Right atrium auricular region (tissue), 2 donors: Measurements from ENCODE around the gene RNF103. TPM values are rescaled to one million over a fixed set of nuclear protein-coding genes. Genes with fewer than 3 reads are reported as not detected.

Source experiments
- DNase-seq: peaks from one replicate; pipeline ENCODE4 v3.0.0-alpha.2; 2019; ENCODE audit warnings: low spot score
- H3K27ac ChIP-seq, 2 donors: fragments of 200-600 bp; sonication (generic); 1 replicate in 1 of 2; 2 replicates in 1 of 2; pipeline ENCODE4 v1.5.1; 2016 to 2019
- H3K27me3 ChIP-seq, 2 donors: fragments of 200-600 bp; sonication (generic); one replicate each; pipeline versions ENCODE4 v1.5.1 to v1.6.0; 2017 to 2019
- H3K36me3 ChIP-seq: fragments of 200-600 bp; sonication (generic); one replicate; pipeline ENCODE4 v1.5.1; 2016
- H3K4me1 ChIP-seq, 2 donors: fragments of 200-600 bp; sonication (generic); one replicate each; pipeline versions ENCODE4 v1.5.1 to v1.6.0; 2017 to 2019
- H3K4me3 ChIP-seq, 2 donors: fragments of 200-600 bp; sonication (generic); 1 replicate in 1 of 2; 2 replicates in 1 of 2; pipeline ENCODE4 v1.5.1; 2017 to 2019; ENCODE audit warnings: mild to moderate bottlenecking in 1 of 2, moderate library complexity in 1 of 2
- H3K9me3 ChIP-seq, 2 donors: fragments of 200-600 bp; sonication (generic); one replicate each; pipeline ENCODE4 v1.5.1; 2019
- total RNA-seq, 2 donors: library from RNA; depleted of rRNA; stranded (reverse); fragments of >200 nt; gene quantifications; one replicate each; pipeline ENCODE4 v1.1.0, GENCODE V29; 2016
- TF ChIP-seq, protein P1 (sequence below), 2 donors: fragments of 200-600 bp; sonication (generic); IDR thresholded peaks; one replicate each; pipeline ENCODE4 v1.5.1; 2019; ENCODE audit warnings: antibody characterized with exemption in 2 of 2

The RNF103 gene
- total RNA-seq, 2 donors from 2014 or later = 45.3 to 61.6 TPM

DNA sequence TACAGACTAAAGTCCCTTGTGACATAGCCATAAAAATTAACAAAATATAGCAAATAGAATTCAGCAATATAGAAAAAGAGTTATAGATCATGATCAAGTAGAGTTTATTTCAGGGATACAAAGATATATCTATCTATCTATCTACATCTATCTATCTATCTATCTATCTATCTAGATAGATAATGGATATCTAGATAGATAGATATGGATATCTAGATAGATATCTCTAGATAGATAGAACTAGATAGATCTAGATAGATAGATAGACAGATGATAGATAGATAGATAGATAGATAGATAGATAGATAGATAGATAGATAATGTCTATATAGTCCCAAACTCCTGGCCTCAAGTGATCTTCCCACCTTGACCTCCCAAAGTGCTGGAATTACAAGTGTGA, 43.1 kb downstream of the RNF103 start:
- H3K27me3 ChIP-seq = no peaks in the 10 kb centered on the region
- no peak for DNase-seq
- TF ChIP-seq, protein P1, sequence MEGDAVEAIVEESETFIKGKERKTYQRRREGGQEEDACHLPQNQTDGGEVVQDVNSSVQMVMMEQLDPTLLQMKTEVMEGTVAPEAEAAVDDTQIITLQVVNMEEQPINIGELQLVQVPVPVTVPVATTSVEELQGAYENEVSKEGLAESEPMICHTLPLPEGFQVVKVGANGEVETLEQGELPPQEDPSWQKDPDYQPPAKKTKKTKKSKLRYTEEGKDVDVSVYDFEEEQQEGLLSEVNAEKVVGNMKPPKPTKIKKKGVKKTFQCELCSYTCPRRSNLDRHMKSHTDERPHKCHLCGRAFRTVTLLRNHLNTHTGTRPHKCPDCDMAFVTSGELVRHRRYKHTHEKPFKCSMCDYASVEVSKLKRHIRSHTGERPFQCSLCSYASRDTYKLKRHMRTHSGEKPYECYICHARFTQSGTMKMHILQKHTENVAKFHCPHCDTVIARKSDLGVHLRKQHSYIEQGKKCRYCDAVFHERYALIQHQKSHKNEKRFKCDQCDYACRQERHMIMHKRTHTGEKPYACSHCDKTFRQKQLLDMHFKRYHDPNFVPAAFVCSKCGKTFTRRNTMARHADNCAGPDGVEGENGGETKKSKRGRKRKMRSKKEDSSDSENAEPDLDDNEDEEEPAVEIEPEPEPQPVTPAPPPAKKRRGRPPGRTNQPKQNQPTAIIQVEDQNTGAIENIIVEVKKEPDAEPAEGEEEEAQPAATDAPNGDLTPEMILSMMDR (IDR thresholded peaks at IDR 0.05) = no peak

DNA sequence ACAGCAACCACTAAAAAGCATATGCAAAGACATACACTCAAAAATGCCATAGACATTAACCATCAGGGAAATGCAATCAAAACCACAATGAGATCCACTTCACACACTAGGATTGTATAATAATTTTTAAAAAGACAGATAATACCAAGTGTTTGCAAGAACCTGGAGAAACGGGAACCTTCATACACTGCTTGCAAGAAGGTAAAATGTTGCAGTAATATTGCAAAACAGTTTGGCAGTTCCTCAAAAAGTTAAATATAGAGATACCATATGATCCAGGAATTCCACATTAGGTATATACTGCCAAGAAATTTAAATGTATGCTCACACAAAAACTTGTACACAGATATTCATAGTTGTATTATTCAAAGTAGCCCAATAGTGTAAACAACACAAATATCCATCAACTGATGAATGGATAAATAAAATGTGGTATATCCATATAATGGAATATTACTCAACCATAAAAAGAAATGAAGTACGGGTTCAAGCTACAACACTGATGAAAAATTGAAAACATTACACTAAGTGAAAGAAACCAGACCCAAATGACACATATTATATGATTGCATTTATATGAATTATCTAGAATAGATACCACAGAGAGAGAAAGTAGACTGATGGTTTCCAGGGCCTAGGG, 45.7 kb downstream of the RNF103 start:
- Histone ChIP-seq H3K36me3 (no peaks in the 10 kb centered on the region), H3K4me3 (no peak overlapping the region), H3K4me1 (no peaks in the 10 kb centered on the region), H3K9me3 (peaks cover 0 to 8% of the 10 kb centered on the region in 2 donors), H3K27me3 (no peaks in the 10 kb centered on the region), H3K27ac (no peak overlapping the region)
- no peak for DNase-seq
- TF ChIP-seq, protein P1 (IDR thresholded peaks at IDR 0.05) = no peak

More for the DNA sequence above, 43.1 kb downstream of the RNF103 start:
- Histone ChIP-seq H3K27ac (no peak overlapping the region), H3K4me1 (no peaks in the 10 kb centered on the region), H3K9me3 (peaks cover 0 to 8% of the 10 kb centered on the region in 2 donors), H3K36me3 (no peaks in the 10 kb centered on the region), H3K4me3 (no peak overlapping the region)

- no peaks in the 10 kb centered on the region for H3K27me3 ChIP-seq
- no peak overlapping the region for H3K4me3 ChIP-seq
- no peaks in the 10 kb centered on the region for H3K36me3 ChIP-seq
- H3K4me1 ChIP-seq = no peaks in the 10 kb centered on the region
- no peaks in the 10 kb centered on the region for H3K9me3 ChIP-seq
- DNase-seq = no peak
- TF ChIP-seq, protein P1 (IDR thresholded peaks at IDR 0.05) = no peak
- H3K27ac ChIP-seq = no peak overlapping the region
Observed at GRCh38 chr2:86570059-86570458, 53.6 kb downstream of the RNF103 start.

GRCh38 chr2:86566821-86567190, 56.9 kb downstream of the RNF103 start:
- no peaks in the 10 kb centered on the region for H3K27me3 ChIP-seq
- peak overlapping the region in 1 of 2 donors; percentile 45 for H3K27ac ChIP-seq
- no peak overlapping the region for H3K4me3 ChIP-seq
- no peak for DNase-seq
- no peaks in the 10 kb centered on the region for H3K36me3 ChIP-seq
- no peaks in the 10 kb centered on the region for H3K9me3 ChIP-seq
- TF ChIP-seq, protein P1 (IDR thresholded peaks at IDR 0.05) = no peak
- peaks cover 0 to 13% of the 10 kb centered on the region in 2 donors for H3K4me1 ChIP-seq

GRCh38 chr2:86566158-86566820, 57.4 kb downstream of the RNF103 start:
- no peaks in the 10 kb centered on the region for H3K36me3 ChIP-seq
- no peak for DNase-seq
- H3K27me3 ChIP-seq = no peaks in the 10 kb centered on the region
- TF ChIP-seq, protein P1 (IDR thresholded peaks at IDR 0.05) = no peak
- no peaks in the 10 kb centered on the region for H3K9me3 ChIP-seq
- H3K4me1 ChIP-seq = peaks cover 0 to 18% of the 10 kb centered on the region in 2 donors
- peak overlapping the region in 1 of 2 donors; percentile 45 for H3K27ac ChIP-seq
- H3K4me3 ChIP-seq = no peak overlapping the region
